ENCODE data around the gene GPR132. TPM values are rescaled to one million over a fixed set of nuclear protein-coding genes. Genes with fewer than 3 reads are reported as not detected.

GPR132 gene
- total and polyA plus RNA-seq, 9 of the 15 experiments (the other 6 are each of a cell fraction or from before 2014, with no cell fraction given) = 0.01 to 1.1 (median 0.25) TPM; not detected in 1

DNA sequence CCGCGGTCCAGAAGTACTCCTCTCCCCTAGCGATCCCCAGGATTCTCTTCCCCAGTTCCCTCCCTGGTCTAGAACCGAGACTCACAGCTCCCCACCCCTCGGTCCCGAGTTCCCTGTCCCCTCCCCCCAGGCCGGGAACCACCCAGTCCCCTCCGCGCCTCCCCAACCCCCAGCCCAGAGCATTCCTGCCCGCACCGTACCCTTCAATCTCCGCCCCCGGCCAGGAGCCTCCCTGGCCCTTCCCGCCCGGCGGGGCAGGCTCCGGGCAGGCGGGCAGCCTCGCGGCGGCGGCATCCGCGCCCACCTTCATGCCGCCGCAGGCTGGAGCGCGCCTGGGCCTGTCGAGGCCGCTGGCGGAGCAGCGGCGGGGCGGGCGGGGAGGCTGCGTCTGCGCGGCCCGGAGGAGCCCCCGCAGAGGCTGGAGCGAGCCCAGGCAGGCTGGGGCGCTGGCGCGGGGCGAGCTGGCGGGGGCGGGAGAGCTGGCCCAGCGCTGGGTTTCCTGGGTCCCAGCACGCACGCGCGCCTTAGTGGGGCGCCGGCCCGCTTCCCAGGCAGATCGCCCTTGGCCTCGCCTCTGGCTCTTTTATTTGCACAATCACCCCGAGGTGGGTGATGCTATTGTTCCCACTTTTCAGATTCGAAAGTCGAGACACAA is 22.2 kb upstream of the GPR132 start (continued):
- TF ChIP-seq NRF1 (conservative IDR thresholded peaks at IDR 0.05 in 1 of 2, IDR thresholded peaks at IDR 0.05 in 1 of 2) (peak; percentile 64 to 72), NR2C2 (CRISPR knock-in tag; IDR thresholded peaks at IDR 0.05) (no peak), NR2C2 (tag; IDR thresholded peaks at IDR 0.05) (no peak), FOXK1 (CRISPR knock-in tag; IDR thresholded peaks at IDR 0.05; ENCODE audit: borderline replicate concordance) (no peak), ADNP (tag; IDR thresholded peaks at IDR 0.05) (no peak), TCFL5 (CRISPR knock-in tag; conservative IDR thresholded peaks at IDR 0.05) (no peak), NR3C1 (CRISPR knock-in tag; IDR thresholded peaks at IDR 0.05) (no peak), SRSF7 (optimal IDR thresholded peaks at IDR 0.05; ENCODE audit: low read depth, low read length) (no peak), MTA2 (IDR thresholded peaks at IDR 0.05; ENCODE audit: low read depth) (no peak), MXI1 (IDR thresholded peaks at IDR 0.05; ENCODE audit: low read depth, low read length) (no peak), DMBX1 (CRISPR knock-in tag; IDR thresholded peaks at IDR 0.05; ENCODE audit: borderline replicate concordance) (no peak), ZNF143 (CRISPR knock-in tag; IDR thresholded peaks at IDR 0.05) (no peak), CAMTA2 (CRISPR knock-in tag; conservative IDR thresholded peaks at IDR 0.05) (no peak), STAT5A (IDR thresholded peaks at IDR 0.05; ENCODE audit: borderline replicate concordance, low read length) (no peak), SMARCE1 (IDR thresholded peaks at IDR 0.05) (no peak), KDM1A (IDR thresholded peaks at IDR 0.05) (0 out of 4 replicates have a peak, but pooled peaks of 1 of the 2 experiments have one; percentile 7), ZNF830 (CRISPR knock-in tag; IDR thresholded peaks at IDR 0.05) (no peak)
- TF ChIP-seq, protein P1, sequence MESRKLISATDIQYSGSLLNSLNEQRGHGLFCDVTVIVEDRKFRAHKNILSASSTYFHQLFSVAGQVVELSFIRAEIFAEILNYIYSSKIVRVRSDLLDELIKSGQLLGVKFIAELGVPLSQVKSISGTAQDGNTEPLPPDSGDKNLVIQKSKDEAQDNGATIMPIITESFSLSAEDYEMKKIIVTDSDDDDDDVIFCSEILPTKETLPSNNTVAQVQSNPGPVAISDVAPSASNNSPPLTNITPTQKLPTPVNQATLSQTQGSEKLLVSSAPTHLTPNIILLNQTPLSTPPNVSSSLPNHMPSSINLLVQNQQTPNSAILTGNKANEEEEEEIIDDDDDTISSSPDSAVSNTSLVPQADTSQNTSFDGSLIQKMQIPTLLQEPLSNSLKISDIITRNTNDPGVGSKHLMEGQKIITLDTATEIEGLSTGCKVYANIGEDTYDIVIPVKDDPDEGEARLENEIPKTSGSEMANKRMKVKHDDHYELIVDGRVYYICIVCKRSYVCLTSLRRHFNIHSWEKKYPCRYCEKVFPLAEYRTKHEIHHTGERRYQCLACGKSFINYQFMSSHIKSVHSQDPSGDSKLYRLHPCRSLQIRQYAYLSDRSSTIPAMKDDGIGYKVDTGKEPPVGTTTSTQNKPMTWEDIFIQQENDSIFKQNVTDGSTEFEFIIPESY (CRISPR knock-in tag; IDR thresholded peaks at IDR 0.05) = no peak
- TF ChIP-seq, protein P2, sequence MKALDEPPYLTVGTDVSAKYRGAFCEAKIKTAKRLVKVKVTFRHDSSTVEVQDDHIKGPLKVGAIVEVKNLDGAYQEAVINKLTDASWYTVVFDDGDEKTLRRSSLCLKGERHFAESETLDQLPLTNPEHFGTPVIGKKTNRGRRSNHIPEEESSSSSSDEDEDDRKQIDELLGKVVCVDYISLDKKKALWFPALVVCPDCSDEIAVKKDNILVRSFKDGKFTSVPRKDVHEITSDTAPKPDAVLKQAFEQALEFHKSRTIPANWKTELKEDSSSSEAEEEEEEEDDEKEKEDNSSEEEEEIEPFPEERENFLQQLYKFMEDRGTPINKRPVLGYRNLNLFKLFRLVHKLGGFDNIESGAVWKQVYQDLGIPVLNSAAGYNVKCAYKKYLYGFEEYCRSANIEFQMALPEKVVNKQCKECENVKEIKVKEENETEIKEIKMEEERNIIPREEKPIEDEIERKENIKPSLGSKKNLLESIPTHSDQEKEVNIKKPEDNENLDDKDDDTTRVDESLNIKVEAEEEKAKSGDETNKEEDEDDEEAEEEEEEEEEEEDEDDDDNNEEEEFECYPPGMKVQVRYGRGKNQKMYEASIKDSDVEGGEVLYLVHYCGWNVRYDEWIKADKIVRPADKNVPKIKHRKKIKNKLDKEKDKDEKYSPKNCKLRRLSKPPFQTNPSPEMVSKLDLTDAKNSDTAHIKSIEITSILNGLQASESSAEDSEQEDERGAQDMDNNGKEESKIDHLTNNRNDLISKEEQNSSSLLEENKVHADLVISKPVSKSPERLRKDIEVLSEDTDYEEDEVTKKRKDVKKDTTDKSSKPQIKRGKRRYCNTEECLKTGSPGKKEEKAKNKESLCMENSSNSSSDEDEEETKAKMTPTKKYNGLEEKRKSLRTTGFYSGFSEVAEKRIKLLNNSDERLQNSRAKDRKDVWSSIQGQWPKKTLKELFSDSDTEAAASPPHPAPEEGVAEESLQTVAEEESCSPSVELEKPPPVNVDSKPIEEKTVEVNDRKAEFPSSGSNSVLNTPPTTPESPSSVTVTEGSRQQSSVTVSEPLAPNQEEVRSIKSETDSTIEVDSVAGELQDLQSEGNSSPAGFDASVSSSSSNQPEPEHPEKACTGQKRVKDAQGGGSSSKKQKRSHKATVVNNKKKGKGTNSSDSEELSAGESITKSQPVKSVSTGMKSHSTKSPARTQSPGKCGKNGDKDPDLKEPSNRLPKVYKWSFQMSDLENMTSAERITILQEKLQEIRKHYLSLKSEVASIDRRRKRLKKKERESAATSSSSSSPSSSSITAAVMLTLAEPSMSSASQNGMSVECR (CRISPR knock-in tag; IDR thresholded peaks at IDR 0.05) = no peak
- TF ChIP-seq, protein P3, sequence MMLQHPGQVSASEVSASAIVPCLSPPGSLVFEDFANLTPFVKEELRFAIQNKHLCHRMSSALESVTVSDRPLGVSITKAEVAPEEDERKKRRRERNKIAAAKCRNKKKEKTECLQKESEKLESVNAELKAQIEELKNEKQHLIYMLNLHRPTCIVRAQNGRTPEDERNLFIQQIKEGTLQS (IDR thresholded peaks at IDR 0.05) = no peak
- TF ChIP-seq, protein P3 (CRISPR knock-in tag; conservative IDR thresholded peaks at IDR 0.05) = no peak

Data from K562 (cell line).